ENCODE measurements around the gene HOTAIR. TPM values are rescaled to one million over a fixed set of nuclear protein-coding genes. Genes with fewer than 3 reads are reported as not detected.

Gene HOTAIR
- total and polyA plus RNA-seq, 8 donors, result not detected

DNA sequence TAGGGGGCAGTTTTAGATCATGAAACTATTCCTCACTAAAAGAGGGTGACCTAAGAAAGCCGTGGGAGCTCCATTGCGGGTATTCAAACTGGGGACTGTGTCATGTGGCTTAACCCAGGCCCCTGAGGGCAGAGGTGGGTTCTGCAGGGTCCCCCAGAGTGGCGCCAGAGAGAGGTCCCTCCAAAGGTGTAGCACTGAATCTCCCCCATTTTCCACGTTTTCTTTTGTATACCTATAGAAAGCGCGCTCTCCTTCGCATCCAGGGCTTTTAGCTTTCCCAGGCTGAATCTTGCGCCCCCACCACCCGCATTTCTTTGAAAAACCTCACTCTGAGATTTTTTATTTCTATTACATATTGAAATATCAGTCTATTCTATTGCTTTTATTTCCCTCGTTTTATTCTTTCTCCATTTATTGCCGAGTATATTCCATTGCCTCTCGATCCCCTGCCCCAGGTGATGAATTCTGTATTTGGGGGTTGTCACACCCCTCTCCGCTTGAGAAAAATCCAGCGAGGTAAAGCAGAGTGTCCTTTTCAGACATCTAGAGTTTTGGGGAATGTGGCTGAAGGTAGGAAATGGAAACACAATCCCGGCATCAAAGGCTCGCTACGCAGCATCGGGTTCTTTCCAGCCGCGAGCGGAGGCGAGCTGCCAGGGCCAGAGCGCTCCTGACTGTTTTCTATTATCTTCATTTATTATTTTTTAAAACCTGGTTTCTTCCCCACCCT, 37.0 kb downstream of the HOTAIR start:
- Histone ChIP-seq H3K4me1 (peaks cover 0 to 34% (median 19%) of the 10 kb centered on the region in 4 donors), H3K4me3 (no peak overlapping the region), H3K27ac (no peak overlapping the region), H3K9me3 (no peaks in the 10 kb centered on the region), H3K27me3 (peaks cover 42 to 100% (median 96%) of the 10 kb centered on the region in 3 donors), H3K36me3 (no peaks in the 10 kb centered on the region)
- DNase-seq, result no peak
- TF ChIP-seq POLR2AphosphoS5 (IDR thresholded peaks at IDR 0.05), result no peak
- no peak for TF ChIP-seq EP300 (IDR thresholded peaks at IDR 0.05)
- no peak for TF ChIP-seq POLR2A (IDR thresholded peaks at IDR 0.05)
- TF ChIP-seq, protein P1, sequence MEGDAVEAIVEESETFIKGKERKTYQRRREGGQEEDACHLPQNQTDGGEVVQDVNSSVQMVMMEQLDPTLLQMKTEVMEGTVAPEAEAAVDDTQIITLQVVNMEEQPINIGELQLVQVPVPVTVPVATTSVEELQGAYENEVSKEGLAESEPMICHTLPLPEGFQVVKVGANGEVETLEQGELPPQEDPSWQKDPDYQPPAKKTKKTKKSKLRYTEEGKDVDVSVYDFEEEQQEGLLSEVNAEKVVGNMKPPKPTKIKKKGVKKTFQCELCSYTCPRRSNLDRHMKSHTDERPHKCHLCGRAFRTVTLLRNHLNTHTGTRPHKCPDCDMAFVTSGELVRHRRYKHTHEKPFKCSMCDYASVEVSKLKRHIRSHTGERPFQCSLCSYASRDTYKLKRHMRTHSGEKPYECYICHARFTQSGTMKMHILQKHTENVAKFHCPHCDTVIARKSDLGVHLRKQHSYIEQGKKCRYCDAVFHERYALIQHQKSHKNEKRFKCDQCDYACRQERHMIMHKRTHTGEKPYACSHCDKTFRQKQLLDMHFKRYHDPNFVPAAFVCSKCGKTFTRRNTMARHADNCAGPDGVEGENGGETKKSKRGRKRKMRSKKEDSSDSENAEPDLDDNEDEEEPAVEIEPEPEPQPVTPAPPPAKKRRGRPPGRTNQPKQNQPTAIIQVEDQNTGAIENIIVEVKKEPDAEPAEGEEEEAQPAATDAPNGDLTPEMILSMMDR (IDR thresholded peaks at IDR 0.05), result no peak
- intact Hi-C loops (cut with DNase I; ENCODE audit: low total_unique reads), result no loop called here
- WGBS, 5 donors, result 18 to 27% (median 21%) methylated on average over 23 of the region's 23 CpGs

DNA sequence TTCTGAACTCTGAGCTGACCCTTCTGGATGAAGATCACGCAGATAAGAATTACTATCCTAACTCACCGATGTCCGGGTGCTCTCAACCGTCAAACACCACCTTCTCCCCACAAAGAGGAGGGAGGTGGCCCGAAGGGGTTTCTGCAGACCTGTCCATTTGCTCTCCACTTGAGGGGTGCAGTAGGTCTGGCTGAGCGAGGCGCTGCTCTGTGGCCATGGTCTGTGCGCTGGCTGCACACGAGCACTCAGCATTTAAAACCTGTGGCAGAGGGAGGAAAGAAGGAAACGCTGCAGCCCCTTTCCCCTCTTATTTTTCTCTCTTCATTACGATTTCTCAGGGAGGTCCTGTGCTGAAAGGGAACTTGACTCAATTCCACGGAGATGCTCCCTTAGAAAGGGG, 37.7 kb downstream of the HOTAIR start:
- intact Hi-C loops (cut with DNase I; ENCODE audit: low total_unique reads), result no loop called here
- Histone ChIP-seq H3K9me3 (no peaks in the 10 kb centered on the region), H3K4me3 (no peak overlapping the region), H3K4me1 (peaks cover 0 to 34% (median 19%) of the 10 kb centered on the region in 4 donors), H3K27ac (no peak overlapping the region), H3K36me3 (no peaks in the 10 kb centered on the region), H3K27me3 (peaks cover 42 to 100% (median 94%) of the 10 kb centered on the region in 3 donors)
- TF ChIP-seq EP300 (IDR thresholded peaks at IDR 0.05) (no peak), POLR2AphosphoS5 (IDR thresholded peaks at IDR 0.05) (no peak), POLR2A (IDR thresholded peaks at IDR 0.05) (no peak)
- TF ChIP-seq, protein P1 (IDR thresholded peaks at IDR 0.05), result no peak
- 15 to 19% (median 17%) methylated on average over 7 to 12 of the region's 12 CpGs for WGBS, 5 donors
- no peak for DNase-seq

DNA sequence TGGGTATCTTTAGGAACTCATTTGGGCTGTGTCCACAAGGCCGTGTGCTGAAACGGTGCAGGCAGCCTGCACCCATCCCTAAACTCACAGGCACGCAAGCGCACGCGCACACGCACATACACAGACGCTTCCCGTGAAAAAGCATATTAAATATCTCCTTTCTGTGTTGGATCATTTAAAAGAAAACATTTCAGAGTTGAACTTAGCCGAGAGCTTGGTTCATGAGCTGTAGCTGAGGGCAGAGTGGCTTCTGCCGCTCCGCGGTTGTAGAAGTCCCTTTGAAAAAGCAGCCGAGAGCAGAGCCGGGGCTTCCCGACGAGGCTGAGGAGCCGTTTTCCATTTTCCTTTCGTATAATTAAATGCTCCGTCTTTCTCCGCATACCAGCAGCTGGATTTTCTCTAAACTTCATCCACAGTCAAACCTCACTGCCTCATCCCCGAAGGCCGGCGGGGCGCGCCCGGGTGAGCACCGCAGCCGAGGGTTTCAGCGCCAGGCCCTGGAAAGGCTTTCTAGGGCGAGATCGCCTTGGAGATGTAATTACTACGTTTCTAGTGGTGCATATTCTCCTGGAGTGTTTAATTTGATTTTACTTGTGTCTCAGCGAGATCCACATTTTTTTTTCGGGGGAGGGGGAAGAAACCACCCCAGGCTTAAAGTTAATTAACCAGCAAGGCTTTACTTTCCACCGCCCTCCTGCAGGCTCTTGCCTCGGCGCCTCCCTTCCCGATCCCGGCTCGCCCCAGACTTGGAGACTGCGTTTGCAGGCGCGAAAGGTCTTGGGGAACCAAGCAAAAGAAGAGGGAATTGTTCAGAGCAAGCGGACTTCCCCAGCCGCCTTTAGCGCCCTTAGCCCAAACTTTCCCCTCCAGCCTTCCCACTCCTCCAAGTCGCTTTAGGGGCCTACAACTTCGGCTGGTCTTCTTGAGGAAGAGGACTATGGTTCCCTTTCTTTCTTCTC, 39.1 kb downstream of the HOTAIR start:
- H3K27me3 ChIP-seq, result peaks cover 43 to 100% (median 97%) of the 10 kb centered on the region in 3 donors
- peaks cover 0 to 34% (median 19%) of the 10 kb centered on the region in 4 donors for H3K4me1 ChIP-seq
- intact Hi-C loops (cut with DNase I; ENCODE audit: low total_unique reads), result no loop called here
- 7 to 10% (median 8%) methylated on average over 49 of the region's 49 CpGs for WGBS, 5 donors
- H3K4me3 ChIP-seq, result peak overlapping the region in 2 of 4 donors; percentile 1 to 5
- H3K9me3 ChIP-seq, result peaks cover 0 to 5% (median 2%) of the 10 kb centered on the region in 4 donors
- no peak for DNase-seq
- no peaks in the 10 kb centered on the region for H3K36me3 ChIP-seq
- TF ChIP-seq POLR2A (IDR thresholded peaks at IDR 0.05), result no peak
- TF ChIP-seq EP300 (IDR thresholded peaks at IDR 0.05), result no peak
- TF ChIP-seq, protein P1 (IDR thresholded peaks at IDR 0.05), result no peak
- no peak for TF ChIP-seq POLR2AphosphoS5 (IDR thresholded peaks at IDR 0.05)
- no peak overlapping the region for H3K27ac ChIP-seq

DNA sequence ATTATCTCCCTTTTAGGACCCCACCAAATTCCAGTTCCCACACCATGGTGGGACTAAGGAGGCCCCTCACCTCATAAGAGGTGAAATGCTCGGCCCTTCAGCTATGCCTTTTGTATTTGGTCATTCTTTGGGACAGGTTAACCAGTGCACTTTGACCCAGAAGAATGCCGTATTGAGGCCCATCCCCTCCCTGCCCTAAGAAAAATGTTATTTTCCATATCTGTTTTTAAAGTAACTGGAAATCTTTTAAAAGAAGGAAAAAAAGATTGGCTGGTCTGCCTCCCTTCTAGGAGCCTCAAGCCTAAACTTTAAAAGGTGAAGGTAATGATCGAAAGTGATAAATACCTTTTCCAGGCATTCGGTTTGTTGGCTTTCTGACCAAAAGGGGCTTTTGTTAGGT, 41.8 kb downstream of the HOTAIR start:
- intact Hi-C loops (cut with DNase I; ENCODE audit: low total_unique reads), result no loop called here
- WGBS, 5 donors, result 31 to 45% (median 35%) methylated on average over 4 of the region's 4 CpGs
- Histone ChIP-seq H3K27me3 (peaks cover 31 to 100% (median 97%) of the 10 kb centered on the region in 3 donors), H3K4me1 (peaks cover 0 to 18% (median 7%) of the 10 kb centered on the region in 4 donors), H3K36me3 (no peaks in the 10 kb centered on the region), H3K4me3 (no peak overlapping the region), H3K9me3 (peaks cover 0 to 17% (median 3%) of the 10 kb centered on the region in 4 donors), H3K27ac (no peak overlapping the region)
- DNase-seq, result no peak
- TF ChIP-seq, protein P1 (IDR thresholded peaks at IDR 0.05), result no peak
- no peak for TF ChIP-seq EP300 (IDR thresholded peaks at IDR 0.05)
- no peak for TF ChIP-seq POLR2AphosphoS5 (IDR thresholded peaks at IDR 0.05)
- TF ChIP-seq POLR2A (IDR thresholded peaks at IDR 0.05), result no peak

Measured in stomach (tissue), 9 donors.